ENCODE data around the gene HMOX1. TPM values are rescaled to one million over a fixed set of nuclear protein-coding genes. Genes with fewer than 3 reads are reported as not detected.

The HMOX1 gene
- total and polyA plus RNA-seq, 2 of the 8 experiments (the other 6 are each of a cell fraction or from before 2014, with no cell fraction given), result 25.0 to 41.6 TPM

GRCh38 chr22:35337932-35338331 lies 43.0 kb upstream of the HMOX1 start (continued):
- no peak for TF ChIP-seq ATF2 (IDR thresholded peaks at IDR 0.05; ENCODE audit: low read length)
- no peak for TF ChIP-seq SIN3A (conservative IDR thresholded peaks at IDR 0.05 in 1 of 2, IDR thresholded peaks at IDR 0.05 in 1 of 2; ENCODE audit: low read depth in 1 of 2, low read length in 2 of 2)
